Measurements from ENCODE around the gene VMAC.
"Not testable (repeated sequence)": the region's sequence is repeated elsewhere in the genome, so short reads cannot be mapped to it uniquely, and the experiment has no call there.

The VMAC gene

DNA sequence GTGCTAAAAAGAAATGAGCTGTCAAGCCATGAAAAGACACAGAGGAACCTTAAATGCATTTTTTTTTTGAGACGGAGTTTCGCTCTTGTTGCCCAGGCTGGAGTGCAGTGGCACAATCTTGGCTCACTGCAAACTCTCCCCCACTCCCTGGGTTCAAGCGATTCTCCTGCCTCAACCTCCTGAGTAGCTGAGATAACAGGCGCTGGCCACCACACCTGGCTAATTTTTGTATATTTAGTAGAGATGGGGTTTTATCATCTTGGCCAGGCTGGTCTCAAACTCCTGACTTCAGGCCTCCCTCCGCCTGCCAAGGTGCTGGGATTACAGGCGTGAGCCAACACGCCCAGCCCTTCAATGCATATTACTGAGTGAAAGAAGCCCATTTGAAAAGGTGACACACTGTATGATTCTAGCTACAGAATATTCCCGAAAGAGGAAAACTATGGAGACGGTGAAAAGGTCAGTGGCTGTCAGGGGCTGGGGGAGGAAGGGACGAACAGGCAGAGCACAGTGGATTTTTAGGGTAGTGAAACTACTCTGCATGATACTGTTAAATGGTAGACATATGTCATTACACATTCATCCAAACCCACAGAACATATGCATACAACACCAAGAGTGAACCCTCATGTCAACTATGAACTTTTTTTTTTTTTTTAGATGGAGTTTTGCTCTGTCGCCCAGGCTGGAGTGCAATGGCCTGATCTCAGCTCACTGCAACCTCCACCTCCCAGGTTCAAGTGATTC lies 20.4 kb upstream of the VMAC start:
- not testable (repeated sequence) for DNase-seq

DNA sequence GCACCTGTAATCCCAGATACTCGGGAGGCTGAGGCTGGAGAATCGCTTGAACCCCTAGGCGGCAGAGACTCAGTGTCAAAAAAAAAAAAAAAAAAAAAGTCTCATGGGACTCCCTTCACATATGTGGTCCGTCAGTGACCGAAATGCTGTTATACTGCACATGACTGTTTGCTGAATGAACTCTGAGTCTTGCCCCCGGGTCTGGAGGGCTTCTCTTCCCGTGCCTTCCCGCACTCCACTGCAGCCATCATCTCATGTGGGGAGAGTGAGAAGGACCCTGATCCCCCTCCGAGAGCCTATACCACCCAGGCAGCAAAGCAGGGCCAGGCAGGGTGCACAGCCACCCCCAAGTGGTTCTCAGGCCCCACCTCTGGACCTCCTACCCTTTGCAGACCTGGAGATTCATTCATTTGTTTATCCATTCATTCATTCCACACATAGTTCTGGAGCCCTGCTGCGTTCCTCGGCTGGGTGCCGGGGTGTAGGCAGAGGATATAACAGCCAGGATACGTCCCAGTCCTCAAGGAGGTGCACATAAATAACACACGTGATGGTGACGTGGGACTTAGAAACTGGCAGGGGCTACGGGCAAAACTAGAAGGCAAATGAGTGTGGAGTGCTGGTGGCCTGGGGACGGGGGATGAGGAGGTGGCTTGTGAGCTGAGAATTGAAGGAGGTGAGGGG lies 15.2 kb upstream of the VMAC start:
- DNase-seq, result no peak

DNA sequence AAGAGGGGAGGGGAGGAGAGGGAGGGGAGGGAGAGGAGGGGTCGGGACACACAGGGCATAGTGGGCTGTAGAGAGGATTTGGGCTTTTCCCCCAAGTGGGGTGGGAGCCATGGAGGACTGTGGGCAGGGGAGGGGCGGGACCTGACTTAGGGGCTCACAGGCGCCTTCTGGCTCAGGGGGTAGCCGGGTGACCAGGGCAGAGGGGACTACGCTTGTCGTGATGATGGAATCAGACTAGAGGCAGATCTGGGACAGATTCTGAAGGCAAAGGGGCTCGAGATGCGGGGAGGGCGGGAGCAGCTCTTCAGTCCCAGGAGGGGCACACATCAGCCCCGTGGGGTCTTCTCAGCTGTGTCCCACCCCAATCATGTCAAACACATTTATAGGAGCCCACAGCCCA lies 14.6 kb upstream of the VMAC start:
- DNase-seq, result no peak

DNA sequence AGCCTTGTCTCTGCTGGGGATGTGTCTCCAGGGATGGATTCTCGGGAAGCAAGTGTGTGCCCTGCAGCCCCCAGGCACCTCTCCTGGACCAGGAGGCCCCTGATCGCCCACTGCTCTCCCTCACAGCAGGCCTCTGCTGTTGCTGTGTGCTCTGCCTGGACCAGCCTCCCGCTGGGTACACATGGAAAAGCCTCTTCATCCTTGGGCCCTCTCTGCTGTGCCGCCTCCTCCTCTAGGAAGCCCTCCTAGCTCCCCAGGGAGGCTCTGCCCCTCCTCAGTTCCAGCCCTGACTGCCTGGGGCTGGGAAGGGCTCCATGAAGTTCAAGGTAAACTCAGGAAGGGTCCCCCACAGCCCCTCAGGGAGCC lies 13.1 kb upstream of the VMAC start:
- no peak for DNase-seq

DNA sequence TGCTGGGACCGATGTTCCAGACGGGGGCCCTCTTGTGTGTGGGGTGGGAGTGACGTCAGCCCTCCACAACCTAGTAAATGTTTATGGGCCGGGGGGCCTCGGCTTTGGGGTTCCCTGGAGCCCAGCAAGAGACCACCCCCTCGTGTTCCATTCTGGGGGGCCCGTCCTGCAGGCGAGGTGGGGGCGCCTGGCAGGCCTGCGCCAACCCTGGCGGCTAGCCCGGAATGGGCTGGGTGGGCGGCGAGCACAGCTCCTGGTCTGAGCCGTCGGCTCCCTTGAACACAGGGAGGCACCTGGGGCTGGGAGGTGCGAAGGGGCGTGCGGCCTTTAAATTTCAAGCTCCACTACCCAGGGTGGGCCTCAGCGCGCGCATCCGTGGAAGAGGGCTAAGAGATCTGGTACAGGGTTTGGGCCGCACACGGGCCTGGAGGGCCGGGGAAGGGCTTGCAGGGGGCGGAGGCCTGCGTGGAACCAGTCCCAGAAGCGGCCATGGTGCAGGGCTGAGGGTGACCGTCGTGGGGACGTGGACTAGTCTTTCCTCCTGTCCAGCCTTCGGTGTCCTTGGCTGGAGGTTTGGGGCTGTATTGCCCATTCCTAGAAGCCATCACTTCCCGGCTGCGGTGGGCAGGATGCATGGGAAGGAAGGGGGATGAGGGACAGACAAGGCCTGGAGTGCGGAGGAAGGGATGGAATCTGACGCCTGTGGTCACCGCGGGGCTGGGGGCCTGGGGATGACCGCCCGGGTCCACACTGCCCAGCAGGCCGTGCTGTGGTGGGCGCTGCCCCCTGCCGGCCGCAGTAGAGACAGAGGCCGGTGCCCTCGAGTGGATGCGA lies 12.5 kb upstream of the VMAC start:
- peak; percentile 40 for DNase-seq

DNA sequence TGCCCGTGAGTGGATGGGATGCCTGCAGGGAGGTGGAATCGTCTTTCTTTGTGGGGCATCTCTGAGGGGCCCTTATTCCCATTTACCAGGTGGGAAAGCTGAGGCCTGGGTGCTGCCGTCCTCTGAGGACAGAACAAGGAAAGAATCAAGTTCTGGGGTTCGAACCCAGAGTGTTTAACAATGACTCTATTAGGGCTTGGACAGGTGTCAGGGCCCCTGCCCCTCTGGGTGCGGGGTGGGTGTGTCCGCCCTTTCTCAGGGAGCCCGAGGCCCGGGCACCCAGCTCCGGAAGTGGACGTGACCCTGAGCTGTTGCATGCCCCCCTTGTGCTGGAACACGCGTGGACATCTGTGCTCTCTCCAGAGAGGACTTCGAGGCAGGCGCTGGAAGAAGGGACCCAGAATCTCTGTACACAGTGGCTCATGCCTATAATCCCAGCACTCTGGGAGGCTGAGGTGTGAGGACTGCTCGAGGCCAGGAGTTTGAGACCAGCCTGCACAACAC lies 11.8 kb upstream of the VMAC start:
- DNase-seq, result no peak

DNA sequence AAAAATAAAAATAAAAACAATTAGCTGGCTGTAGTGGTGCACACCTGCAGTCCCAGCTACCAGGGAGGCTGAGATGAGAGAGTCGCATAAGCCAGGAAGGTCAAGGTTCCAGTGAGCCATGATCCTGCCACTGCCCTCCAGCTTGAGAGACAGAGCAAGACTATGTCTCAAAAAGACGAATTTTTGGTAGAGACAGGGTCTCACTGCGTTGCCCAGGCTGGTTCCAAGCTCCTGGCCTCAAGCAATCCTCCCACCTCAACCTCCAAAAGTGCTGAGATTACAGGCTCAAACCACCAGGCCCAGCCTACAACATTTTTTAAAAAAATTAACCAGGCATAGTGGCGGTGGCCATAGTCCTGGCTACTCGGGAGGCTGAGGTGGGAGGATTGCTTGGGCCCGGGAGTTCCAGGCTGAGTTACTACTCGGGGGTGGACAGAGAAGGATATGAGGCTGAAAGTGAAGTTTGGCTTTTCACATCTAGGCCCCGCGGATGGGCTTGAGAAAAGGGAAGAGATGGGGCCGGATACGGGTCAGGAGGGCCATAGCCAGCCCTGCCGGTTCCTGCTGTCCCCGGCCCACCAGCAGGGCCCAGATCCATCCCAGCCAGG lies 11.3 kb upstream of the VMAC start:
- DNase-seq, result no peak

DNA sequence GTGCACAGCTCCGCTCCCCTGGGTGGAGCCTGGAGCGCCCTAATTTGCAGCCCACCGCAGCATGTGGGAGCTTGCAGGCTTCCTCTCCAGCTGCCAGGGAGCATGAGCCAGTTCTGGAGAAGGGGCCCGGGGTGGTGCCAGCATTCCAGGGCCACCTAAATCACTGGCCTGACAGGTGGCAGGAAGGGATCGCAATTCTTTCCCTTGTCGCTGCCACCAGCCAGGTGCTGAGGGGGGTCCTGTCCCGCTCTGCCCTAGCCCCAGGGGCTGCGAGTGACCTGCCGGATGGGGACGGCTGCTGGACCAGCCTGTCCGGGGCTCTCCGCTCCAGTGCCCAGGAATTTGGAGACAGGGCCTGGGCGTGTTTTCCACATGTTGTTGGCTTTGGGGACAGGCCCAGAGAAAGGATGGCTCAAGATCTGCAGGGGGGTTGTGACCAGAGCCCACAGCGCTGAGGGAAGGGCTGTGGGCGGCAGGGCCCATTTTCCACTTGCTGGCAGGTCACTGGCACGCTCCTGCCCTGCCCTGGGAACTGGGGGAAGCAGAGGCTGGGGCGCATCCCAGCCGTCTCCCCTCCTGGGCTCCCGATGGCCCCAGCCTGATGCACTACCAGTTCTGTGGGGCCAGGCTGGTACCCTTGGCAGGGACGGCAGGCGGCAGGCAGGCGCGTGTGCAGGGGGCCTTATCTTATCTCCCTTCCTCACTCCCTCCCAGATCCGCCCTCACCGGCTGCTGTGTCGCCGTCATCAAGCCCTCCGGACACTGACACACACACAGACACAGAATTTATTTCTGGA lies 10.6 kb upstream of the VMAC start:
- DNase-seq, result no peak

DNA sequence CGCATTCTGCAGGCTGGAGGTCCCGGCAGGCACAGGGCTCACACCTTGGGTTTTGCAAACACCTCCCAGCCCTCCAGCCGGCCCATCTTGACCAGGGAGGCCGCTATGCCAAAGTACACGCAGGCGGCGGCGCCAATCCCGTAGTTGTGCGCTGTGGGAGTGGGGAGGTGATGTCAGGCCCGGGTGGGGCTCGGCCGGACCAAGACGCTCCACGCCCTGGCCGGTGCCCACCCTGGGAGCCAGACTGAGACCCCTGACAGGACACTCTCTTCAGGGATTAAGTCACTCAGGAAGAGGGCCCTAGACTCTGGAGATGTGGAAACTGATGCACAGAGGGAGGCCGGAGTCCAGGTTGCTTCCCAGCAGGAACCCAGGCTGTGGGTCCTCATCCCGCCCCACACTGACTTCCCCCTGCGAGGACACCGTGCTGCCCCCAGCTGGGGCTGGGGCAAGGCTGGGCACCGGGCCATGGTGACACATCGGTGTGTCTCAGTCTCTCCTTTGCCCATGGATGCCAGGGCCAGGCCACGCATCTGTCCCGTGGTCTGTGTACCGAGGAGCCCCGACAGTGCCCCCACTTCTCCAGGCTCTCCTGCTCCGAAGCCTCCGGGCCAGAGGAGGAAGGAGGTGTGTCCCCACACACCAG lies 9.8 kb upstream of the VMAC start:
- DNase-seq, result no peak

DNA sequence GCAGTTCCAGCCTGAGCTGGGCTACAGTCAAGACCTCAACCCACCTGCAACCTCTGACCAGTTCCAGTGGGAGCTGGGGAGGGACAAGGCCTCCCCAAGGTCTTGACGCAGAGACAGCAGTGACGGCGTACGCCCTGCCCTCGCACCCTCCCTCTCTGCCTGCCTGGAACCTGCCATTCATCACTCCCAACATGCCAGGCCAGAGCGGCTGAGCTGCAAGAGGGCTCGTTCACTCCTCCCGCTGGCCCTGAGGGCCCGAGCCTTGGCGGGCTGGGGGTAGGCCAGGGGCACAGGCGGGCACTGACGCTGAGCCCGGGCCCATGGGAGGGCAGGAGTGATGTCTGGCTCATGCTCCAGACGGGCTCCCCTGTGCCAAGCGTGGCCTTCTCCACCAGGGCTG lies 9.3 kb upstream of the VMAC start:
- DNase-seq, result no peak

DNA sequence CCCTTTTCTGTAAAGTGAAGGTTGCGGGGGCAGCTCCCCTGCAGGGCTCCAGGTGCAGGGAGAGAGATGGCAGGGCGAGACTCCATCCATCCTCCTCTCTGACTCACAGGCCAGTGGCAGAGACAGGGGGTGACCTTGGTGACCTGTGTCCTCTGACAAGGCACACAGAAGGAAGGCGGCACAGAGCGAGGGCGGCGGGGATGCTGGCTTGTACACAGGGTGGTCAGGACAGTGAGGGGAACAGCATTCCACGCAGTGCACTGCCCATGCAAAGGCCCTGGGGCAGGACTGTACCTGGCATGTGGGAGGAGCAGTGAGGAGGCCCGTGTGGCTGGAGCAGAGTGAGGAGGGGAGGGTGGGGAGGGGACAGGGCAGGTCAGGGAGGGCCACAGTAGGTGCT lies 8.8 kb upstream of the VMAC start:
- no peak for DNase-seq

DNA sequence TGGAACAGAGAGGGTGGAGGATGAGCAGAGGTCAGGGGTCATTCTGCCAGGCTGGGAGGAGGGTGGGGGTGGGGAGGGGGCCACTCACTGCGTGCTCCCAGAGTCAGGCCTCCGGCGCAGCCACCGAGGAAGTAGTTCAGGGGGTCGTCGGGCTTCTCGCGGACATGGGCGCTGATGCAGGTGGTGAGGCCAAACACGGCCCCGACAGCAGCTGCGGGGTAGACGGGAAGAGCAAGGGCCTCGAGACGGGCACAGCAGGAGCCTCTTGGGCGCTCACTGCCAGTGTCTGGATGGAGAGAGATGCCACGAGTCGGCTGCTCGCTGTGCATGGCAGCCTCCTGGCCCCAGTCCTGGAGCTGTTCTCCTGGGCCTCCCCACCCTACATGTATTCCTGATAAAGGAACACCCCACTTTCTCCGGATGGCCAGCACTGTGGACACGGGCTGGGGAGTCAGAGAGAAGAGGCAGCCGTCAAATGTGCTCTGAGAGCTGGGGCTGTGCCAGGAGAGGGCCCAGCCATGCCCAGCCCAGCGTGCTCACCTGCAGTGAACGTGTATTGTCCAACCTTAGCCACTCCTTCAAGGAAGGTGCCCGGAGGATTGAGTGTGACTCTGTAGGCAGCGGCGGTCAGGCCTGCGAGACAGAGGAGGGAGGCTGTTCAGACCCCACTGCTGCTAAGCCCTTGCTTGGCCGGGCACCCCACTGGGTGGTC lies 8.2 kb upstream of the VMAC start:
- no peak for DNase-seq

DNA sequence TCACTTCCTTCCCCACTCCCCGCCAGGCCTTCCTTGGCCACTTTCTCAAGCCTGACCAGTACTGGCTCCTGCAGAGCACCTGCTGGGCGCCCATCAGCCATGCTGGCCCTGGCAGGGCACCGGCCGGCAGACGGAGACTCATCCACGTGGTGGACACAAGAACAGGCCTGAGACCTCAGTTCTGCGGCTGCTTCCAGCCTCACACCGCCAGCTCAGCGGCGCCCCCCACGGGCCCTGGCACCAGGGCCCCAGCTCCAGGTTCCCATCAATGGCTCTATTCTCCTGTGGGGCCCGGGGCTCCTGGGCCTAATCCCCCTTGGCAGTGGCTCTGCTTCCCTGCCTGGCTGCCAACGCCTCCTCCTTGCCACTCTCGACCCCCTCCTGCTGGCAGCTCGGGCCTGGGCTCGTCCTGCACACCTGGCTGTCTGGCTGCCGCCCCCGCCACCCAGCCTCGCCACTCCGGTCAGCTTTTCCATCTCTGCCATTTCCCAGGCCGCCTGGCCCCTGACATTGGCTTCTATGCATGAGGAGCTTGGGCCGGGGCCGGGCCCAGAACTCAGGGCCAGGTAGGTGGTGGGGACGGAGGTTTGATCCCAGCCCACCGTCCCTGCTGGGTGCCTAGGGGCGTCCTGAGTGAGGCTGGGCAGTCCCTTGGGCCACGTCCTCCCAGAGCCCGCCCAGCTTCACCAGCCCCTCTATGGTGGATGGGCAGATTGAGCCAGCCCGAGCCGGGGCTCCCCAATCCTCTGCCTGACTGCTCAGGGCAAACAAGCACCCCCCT lies 7.3 kb upstream of the VMAC start:
- DNase-seq, result no peak

DNA sequence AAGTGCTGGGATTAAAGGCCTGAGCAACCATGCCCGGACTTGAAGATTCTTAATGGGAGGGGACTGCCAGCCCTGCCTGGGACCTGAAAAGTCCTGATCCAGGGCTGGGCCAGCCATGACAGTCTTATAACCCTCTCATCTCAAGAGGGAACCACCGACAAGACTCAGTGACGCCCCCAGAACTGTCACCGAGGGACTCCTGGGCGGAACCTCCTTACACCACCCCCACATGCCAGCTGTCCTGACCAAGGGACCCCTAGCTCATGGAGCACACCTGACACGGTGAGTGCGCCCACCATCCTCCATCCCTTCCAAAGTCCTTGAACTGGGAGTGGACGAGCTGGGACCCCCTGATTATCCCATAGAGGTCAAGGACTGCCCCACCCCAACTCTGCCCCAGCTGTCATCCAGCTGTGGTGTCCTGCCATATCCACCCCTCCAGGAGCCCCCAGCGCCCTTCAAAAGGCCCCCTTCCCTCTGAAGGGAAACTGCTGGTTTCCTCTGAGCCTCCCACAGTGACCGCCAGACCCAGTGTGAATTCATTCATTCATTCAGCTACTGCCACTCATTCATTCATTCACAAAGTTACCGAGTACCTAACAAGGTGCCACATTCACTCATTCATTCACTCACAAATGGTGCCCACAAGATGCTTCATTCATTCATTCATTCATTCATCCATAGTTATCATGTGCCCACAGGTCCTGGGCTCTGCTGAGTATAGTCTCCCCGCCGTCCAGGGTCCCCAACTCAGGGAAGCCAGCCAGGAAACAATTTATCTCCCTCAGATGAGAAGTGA lies 4.7 kb upstream of the VMAC start:
- DNase-seq, result no peak

DNA sequence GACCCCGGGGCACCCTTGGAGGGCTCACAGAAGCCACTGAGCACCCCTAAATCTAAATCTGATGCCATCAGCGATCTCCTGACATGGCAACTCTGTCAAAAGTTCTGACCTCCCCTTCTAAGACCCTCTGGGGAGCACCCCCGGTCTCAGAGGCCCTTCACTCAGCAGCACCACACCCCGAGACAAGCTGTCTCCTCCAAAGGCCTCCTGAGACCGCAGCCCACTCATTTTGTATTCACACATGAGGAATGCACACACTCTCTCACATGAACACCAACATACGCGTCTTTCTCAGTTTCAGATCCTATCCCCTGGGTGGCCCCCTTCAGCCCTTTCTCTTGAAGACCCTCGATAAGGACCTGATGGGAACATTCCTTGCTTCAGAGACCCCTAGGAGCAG lies 3.7 kb upstream of the VMAC start:
- no peak for DNase-seq

DNA sequence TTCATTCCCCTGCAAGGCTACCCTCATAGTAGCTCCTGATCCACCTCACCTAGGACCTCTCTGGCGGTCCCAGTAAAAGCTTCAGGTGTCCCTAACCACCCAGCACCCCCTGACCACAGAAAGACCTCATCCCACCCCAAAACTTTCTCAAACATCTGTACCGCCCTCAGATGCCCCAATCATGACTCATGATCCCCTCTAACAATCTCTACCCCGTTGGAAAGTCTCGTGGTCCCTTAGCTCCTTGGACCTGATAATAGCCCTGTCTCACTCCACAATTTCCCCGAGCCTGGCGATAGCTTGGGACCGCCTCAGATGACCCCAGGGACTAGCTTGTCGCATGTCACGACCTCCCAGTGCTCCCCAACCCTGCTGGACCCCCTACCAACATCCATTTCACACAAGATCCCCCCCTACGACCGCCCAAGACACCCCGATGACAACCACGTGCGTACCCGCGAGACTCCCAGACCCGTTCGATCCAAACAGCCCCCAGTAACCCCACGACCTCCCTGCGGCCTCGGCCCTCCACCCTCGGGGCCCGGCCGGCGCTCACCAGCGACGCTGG lies 1.5 kb upstream of the VMAC start:
- DNase-seq, result no peak

DNA sequence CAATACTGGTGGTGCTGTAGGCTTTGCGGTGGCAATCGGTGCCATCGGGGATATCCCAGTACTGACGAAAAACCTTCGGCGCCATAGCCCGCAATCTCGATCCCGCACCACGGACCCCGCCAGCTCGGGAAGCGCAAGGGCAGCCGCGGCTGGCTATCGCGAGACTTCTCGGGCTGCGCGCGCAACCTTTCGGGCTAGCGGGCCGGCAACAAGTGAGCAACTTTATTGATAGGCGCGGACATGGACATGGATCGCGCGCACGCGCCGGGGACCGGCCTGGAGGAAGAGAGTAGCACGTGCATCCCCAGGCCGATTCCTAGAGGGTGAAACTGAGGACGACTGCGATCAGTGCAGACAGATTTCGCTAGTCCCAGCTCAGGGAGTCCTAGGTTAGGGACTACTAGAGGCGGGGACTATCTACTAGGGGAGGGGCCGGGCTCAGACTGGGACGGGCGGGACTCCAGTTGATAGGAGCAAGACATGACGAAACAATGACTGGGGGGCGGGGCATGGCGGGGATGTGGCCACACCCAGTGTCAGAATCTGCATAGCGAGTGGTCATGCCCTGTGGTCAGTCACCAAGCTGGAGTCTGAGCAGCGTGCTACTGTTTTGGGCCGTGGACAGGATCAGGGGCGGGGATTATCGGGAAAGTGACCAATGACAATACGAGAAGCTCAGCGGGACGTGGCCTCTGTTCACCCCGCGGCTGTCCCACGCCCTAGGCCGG lies 884 bp upstream of the VMAC start, which contains the start of gene NDUFA11:
Gene NDUFA11 (minus strand): TSS at position 167 of the 728 bp plus-strand sequence. CDS start 82 bp downstream, at position 85.
- peak; percentile 96 for DNase-seq

DNA sequence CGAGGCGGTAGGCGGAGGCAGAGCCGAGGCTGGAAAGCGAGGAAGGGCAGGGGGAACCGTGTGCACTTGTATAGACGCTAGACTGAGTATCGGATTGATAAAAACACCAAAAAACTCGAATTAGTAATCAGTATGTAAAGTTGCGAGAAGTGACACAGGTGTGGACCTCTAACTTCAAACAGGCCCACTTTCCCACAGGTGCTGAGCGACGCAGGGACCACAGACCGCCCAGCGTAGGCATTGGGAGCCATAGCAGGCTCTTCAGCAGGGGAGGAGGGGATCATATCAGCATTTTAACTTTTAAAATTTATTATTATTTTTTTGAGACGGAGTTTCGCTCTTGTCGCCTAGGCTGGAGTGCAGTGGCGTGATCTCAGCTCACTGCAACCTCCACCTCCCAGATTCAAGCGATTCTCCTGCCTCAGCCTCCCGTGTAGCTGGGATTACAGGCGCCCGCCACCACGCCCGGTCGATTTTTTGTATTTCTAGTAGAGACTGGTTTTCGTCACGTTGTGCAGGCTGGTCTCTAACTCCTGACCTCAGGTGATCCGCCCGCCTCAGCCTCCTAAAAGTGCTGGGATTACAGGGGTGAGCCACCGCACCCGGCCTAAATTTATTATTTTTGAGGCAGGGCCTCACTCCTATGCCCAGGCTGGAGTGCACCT lies 574 bp downstream of the VMAC start:
- DNase-seq, result no peak

All from CD4-positive, alpha-beta T cell treated with Interleukin-6 for 4 hours (primary cell).